HepG2 (cell line): Measurements from ENCODE around the gene SMPD1. TPM values are rescaled to one million over a fixed set of nuclear protein-coding genes. Genes with fewer than 3 reads are reported as not detected.

ENCODE experiments used
- ATAC-seq: fragments of 200-7000 bp; cut with Tn5 transposase; 3 replicates; pipeline ENCODE4 v1.9.1; 2020; ENCODE audit warnings: mild to moderate bottlenecking, moderate library complexity
- BruUV-seq: library from RNA; stranded (reverse); fragments of 400-500 nt; replicated peaks from 2 replicates; lab custom pipeline; 2021; lab: Mats Ljungman, UMichigan
- CTCF ChIA-PET: fragments of 300-600 bp; formaldehyde crosslinking; extraction: SDS; loops from one replicate; lab custom pipeline; 2021; ENCODE audit warnings: low total read pairs, inconsistent platforms, low intra/inter-chr PET ratio; lab: Yijun Ruan, JAX
- POLR2A ChIA-PET: fragments of 350-600 bp; sonication (Branson Sonifier 250); formaldehyde crosslinking; loops from one replicate; lab custom pipeline; 2020; ENCODE audit warnings: antibody characterized with exemption, inconsistent platforms; lab: Yijun Ruan, JAX
- DNase-seq: peaks from one replicate; pipeline ENCODE4 v3.0.0-alpha.2; 2015; ENCODE audit warnings: low spot score
- FAIRE-seq: peaks from 3 replicates; lab custom pipeline; 2011; peaks lifted over from hg19 to GRCh38; lab: Jason Lieb, UNC
- H2AFZ ChIP-seq: one replicate; pipeline ENCODE4 v1.6.1; 2011; ENCODE audit warnings: low read length, inconsistent platforms
- H3K27ac ChIP-seq: fragments of 300-600 bp; 3 replicates; pipeline ENCODE4 v1.8.0; 2011; ENCODE audit warnings: mixed run types, mild to moderate bottlenecking, mixed read lengths, low read length, inconsistent platforms; ENCODE audit not compliant: insufficient read depth; ENCODE audit errors: extremely low read length
- H3K27me3 ChIP-seq, 2 experiments: fragments of 200-600 bp in 1 of 2; 2 replicates in 1 of 2; 3 replicates in 1 of 2; pipeline versions ENCODE4 v1.6.0 to v1.8.0; 2011; ENCODE audit warnings: low read length in 2 of 2, mild to moderate bottlenecking in 2 of 2, moderate library complexity in 2 of 2, inconsistent platforms in 1 of 2; ENCODE audit not compliant: insufficient read depth in 2 of 2, control insufficient read depth in 1 of 2
- H3K36me3 ChIP-seq, 2 experiments: fragments of 200-600 bp in 1 of 2; replicated peaks in 1 of 2; 2 replicates in 1 of 2; 3 replicates in 1 of 2; pipeline versions ENCODE4 v1.5.1 to v1.8.0; 2011; ENCODE audit warnings: low read length in 2 of 2, inconsistent platforms in 1 of 2; ENCODE audit not compliant: insufficient read depth in 2 of 2, control insufficient read depth in 1 of 2
- H3K4me1 ChIP-seq: 2 replicates; pipeline ENCODE4 v1.5.1; 2012; ENCODE audit warnings: low read length, inconsistent platforms; ENCODE audit not compliant: insufficient read depth
- H3K4me2 ChIP-seq: 2 replicates; pipeline ENCODE4 v1.6.0; 2011; ENCODE audit warnings: low read depth, low read length, inconsistent platforms
- H3K4me3 ChIP-seq, 3 experiments: fragments of 200-600 bp in 1 of 3; sonication (generic), shearing (Covaris generic) in 1 of 3; replicated peaks in 1 of 3; 2 replicates each; pipeline ENCODE4 v1.5.1; 2011 to 2016; ENCODE audit warnings: low read length in 3 of 3, inconsistent platforms in 2 of 3, low read depth in 2 of 3, mild to moderate bottlenecking in 2 of 3, control low read depth in 1 of 3, mixed read lengths in 1 of 3; ENCODE audit not compliant: insufficient read depth in 1 of 3
- H3K79me2 ChIP-seq: one replicate; pipeline ENCODE4 v1.6.1; 2011; ENCODE audit warnings: low read length, inconsistent platforms; ENCODE audit not compliant: insufficient read depth
- H3K9ac ChIP-seq: 2 replicates; pipeline ENCODE4 v1.6.0; 2011; ENCODE audit warnings: mild to moderate bottlenecking, low read depth, low read length, inconsistent platforms; ENCODE audit not compliant: insufficient read depth
- H3K9me3 ChIP-seq: 2 replicates; pipeline ENCODE4 v1.5.1; 2012; ENCODE audit warnings: mild to moderate bottlenecking, low read length
- H4K20me1 ChIP-seq: 2 replicates; pipeline ENCODE4 v1.6.0; 2011; ENCODE audit warnings: inconsistent platforms, mild to moderate bottlenecking, low read length, moderate library complexity; ENCODE audit not compliant: insufficient read depth
- DZIP1 ChIP-seq: sonication (generic); formaldehyde crosslinking; IDR thresholded peaks from 2 replicates; pipeline ENCODE4 v1.5.0; 2020; ENCODE audit warnings: mild to moderate bottlenecking, missing genetic modification reagents
- HNF4A ChIP-seq: sonication (generic); formaldehyde crosslinking; IDR thresholded peaks from 2 replicates; pipeline ENCODE4 v1.4.0; 2020; ENCODE audit warnings: missing genetic modification reagents
- HNF4G ChIP-seq, 2 experiments: sonication (generic) in 1 of 2; formaldehyde crosslinking in 1 of 2; IDR thresholded peaks; 2 replicates each; pipeline versions ENCODE4 v1.4.0 to v1.6.1; 2011 to 2020; ENCODE audit warnings: borderline replicate concordance in 2 of 2, low read depth in 2 of 2, mild to moderate bottlenecking in 2 of 2, low read length in 1 of 2, missing genetic modification reagents in 1 of 2, moderate library complexity in 1 of 2
- HNRNPL ChIP-seq: fragments of 200-400 bp; formaldehyde crosslinking; IDR thresholded peaks from 2 replicates; pipeline ENCODE4 v1.6.1; 2017; ENCODE audit warnings: mild to moderate bottlenecking, low read depth, low read length
- IKZF4 ChIP-seq: sonication (generic); formaldehyde crosslinking; IDR thresholded peaks from 2 replicates; pipeline ENCODE4 v1.5.1; 2020; ENCODE audit warnings: borderline replicate concordance, mild to moderate bottlenecking, low read depth, missing genetic modification reagents; ENCODE audit errors: not compliant biosample characterization
- SKIL ChIP-seq: sonication (generic); formaldehyde crosslinking; IDR thresholded peaks from 2 replicates; pipeline ENCODE4 v1.8.0; 2022; ENCODE audit warnings: missing genetic modification reagents, mild to moderate bottlenecking, moderate library complexity, borderline replicate concordance
- USF2 ChIP-seq, 2 experiments: sonication (generic) in 1 of 2; formaldehyde crosslinking in 1 of 2; IDR thresholded peaks; 2 replicates each; pipeline versions ENCODE4 v1.5.1 to v1.6.1; 2011 to 2020; ENCODE audit warnings: borderline replicate concordance in 1 of 2, low read depth in 1 of 2, low read length in 1 of 2, mild to moderate bottlenecking in 1 of 2, missing genetic modification reagents in 1 of 2, moderate library complexity in 1 of 2
- ZBTB7A ChIP-seq: sonication (generic); formaldehyde crosslinking; IDR thresholded peaks from 2 replicates; pipeline ENCODE4 v1.8.0; 2022; ENCODE audit warnings: mild to moderate bottlenecking, missing genetic modification reagents
- ZNF18 ChIP-seq: sonication (generic); formaldehyde crosslinking; IDR thresholded peaks from 2 replicates; pipeline ENCODE4 v1.8.0; 2022; ENCODE audit warnings: mild to moderate bottlenecking, missing genetic modification reagents; ENCODE audit not compliant: insufficient replicate concordance
- ZNF292 ChIP-seq: sonication (generic); formaldehyde crosslinking; IDR thresholded peaks from 2 replicates; pipeline ENCODE4 v1.8.1; 2022; ENCODE audit warnings: mild to moderate bottlenecking, low read depth, missing genetic modification reagents, borderline replicate concordance
- ZNF329 ChIP-seq: sonication (generic); formaldehyde crosslinking; IDR thresholded peaks from 2 replicates; pipeline ENCODE4 v1.9.0; 2021; ENCODE audit warnings: low read depth, mild to moderate bottlenecking, missing genetic modification reagents
- WGBS: methylation state at CpG from one replicate; pipeline ENCODE4 v1.1.6; 2017; ENCODE audit warnings: low lambda C conversion rate; 5-methylcytosine and 5-hydroxymethylcytosine counted together
- in situ Hi-C: cut with HindIII; loops from 2 replicates; pipeline ENCODE4 v1.10.0; 2017; ENCODE audit warnings: low pct_unique_long_range_greater_than_20kb; ENCODE audit not compliant: extremely low pct_ligation_motif_present
- intact Hi-C: fragments of 100-400 bp; cut with micrococcal nuclease; formaldehyde crosslinking; loops from one replicate; pipeline ENCODE4 v1.10.0; 2022; ENCODE audit not compliant: unreplicated experiment
- polyA plus RNA-seq, 8 experiments: library from polyadenylated mRNA; depleted of rRNA in 3 of 8; stranded (reverse) in 7 of 8; unstranded in 1 of 8; fragments of >200 nt; fragmentation: Illumina TruSeq in 4 of 8; extraction: Trizol in 4 of 8; gene quantifications; 2 replicates each; pipeline versions ENCODE4 v1.2.1 to v1.2.3, GENCODE V29; 2011 to 2016; ENCODE audit warnings: low read depth in 4 of 8, missing spikeins in 1 of 8, mixed read lengths in 1 of 8; ENCODE audit not compliant: insufficient read depth in 1 of 8
- total RNA-seq, 5 experiments: library from RNA; depleted of rRNA; stranded (reverse); fragments of >200 nt; fragmentation: Illumina TruSeq; extraction: Trizol; gene quantifications; 2 replicates each; pipeline ENCODE4 v1.2.3, GENCODE V29; 2016; ENCODE audit warnings: low read depth in 1 of 5

Gene SMPD1
- total and polyA plus RNA-seq, 2 of the 13 experiments (the other 11 are each of a cell fraction or from before 2014, with no cell fraction given) = 6.3 to 8.4 TPM

- Histone ChIP-seq H2AFZ (no peak overlapping the region), H3K9me3 (no peaks in the 10 kb centered on the region), H3K27ac (no peak overlapping the region), H3K36me3 (no peaks in the 10 kb centered on the region), H4K20me1 (no peaks in the 10 kb centered on the region), H3K4me2 (0 out of 2 replicates have a peak overlapping the region, but pooled peaks have one; percentile 4), H3K4me1 (peaks cover 12% of the 10 kb centered on the region), H3K79me2 (no peaks in the 10 kb centered on the region), H3K4me3 (no peak overlapping the region), H3K9ac (no peak overlapping the region), H3K27me3 (peaks cover 0 to 9% of the 10 kb centered on the region in 2 experiments; a peak in 3 of 5 replicates)
- intact Hi-C loops (no loop called here), in situ Hi-C loops (no loop called here)
- peak; percentile 53 for FAIRE-seq
- BruUV-seq = no TSS peak
- ATAC-seq = peak; percentile 77
- POLR2A ChIA-PET = no interaction called here
- WGBS = 0% methylated on average over 1 of the region's 2 CpGs
- peak; percentile 35 for DNase-seq
- CTCF ChIA-PET = interaction anchor here (1.2 kb wide), 1 partner anchor 12 kb away, joined by 4 read pairs; no protein-coding TSS in a partner anchor
- no peak for TF ChIP-seq HNRNPL
- TF ChIP-seq HNF4A (CRISPR knock-in tag) = peak; percentile 76
- no peak for TF ChIP-seq ZBTB7A (CRISPR knock-in tag)
- no peak for TF ChIP-seq DZIP1
- TF ChIP-seq ZNF18 (CRISPR knock-in tag) = no peak
- peak; percentile 32; the same call in 1 of the 2 replicates for TF ChIP-seq ZNF292 (CRISPR knock-in tag)
- no peak for TF ChIP-seq SKIL (CRISPR knock-in tag)
- TF ChIP-seq ZNF329 (CRISPR knock-in tag) = no peak
- TF ChIP-seq IKZF4 (CRISPR knock-in tag) = no peak
- TF ChIP-seq USF2 (IDR thresholded peaks at IDR 0.05; ENCODE audit: low read depth, low read length) = no peak
- TF ChIP-seq USF2 (CRISPR knock-in tag; IDR thresholded peaks at IDR 0.05; ENCODE audit: borderline replicate concordance) = no peak
- peak; percentile 49; the same call in 1 of the 2 replicates for TF ChIP-seq HNF4G (IDR thresholded peaks at IDR 0.05; ENCODE audit: borderline replicate concordance, low read depth, low read length)
- peak; percentile 26; the same call in 1 of the 2 replicates for TF ChIP-seq HNF4G (CRISPR knock-in tag; IDR thresholded peaks at IDR 0.05; ENCODE audit: borderline replicate concordance, low read depth)
Measured at GRCh38 chr11:6365659-6366058, 24.6 kb upstream of the SMPD1 start.
